Measurements from ENCODE around the gene NLRC5.

NLRC5 gene

DNA sequence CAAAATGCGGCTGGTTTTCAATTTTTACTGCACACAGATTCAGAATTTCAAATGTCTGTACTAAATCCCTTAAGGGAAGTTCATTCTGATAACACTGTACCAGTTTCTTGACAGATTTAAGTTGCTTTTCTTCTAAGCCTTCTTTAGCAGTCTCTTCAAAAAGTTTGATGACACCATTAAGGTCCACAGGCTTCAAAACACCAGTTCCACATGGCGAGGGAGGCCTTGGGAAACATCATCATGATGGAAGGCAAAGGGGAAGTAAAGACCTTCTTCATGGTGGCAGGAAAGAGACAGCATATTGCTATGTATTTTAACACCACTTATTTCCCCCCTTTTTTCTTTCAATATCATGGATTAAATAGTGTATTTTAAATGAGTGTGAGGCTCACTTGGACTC, 24.5 kb downstream of the NLRC5 start:
- no peak overlapping the region for H3K27ac ChIP-seq (ENCODE audit: extremely low read depth, low read depth, low read length)
- H3K36me3 ChIP-seq (ENCODE audit: control insufficient read depth in 2 of 2, insufficient read depth in 1 of 2, low read length in 2 of 2), result peaks cover 0 to 3% of the 10 kb centered on the region in 2 experiments; a peak in 1 of 3 replicates
- H3K4me1 ChIP-seq (ENCODE audit: control insufficient read depth, insufficient read depth, low read length), result no peaks in the 10 kb centered on the region
- TF ChIP-seq, protein P1, sequence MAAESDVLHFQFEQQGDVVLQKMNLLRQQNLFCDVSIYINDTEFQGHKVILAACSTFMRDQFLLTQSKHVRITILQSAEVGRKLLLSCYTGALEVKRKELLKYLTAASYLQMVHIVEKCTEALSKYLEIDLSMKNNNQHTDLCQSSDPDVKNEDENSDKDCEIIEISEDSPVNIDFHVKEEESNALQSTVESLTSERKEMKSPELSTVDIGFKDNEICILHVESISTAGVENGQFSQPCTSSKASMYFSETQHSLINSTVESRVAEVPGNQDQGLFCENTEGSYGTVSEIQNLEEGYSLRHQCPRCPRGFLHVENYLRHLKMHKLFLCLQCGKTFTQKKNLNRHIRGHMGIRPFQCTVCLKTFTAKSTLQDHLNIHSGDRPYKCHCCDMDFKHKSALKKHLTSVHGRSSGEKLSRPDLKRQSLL (tag by site-specific recombination; IDR thresholded peaks at IDR 0.05), result no peak
- TF ChIP-seq ZNF654 (tag by site-specific recombination; IDR thresholded peaks at IDR 0.05; ENCODE audit: low read depth) (no peak), ZNF423 (tag by site-specific recombination; IDR thresholded peaks at IDR 0.05) (no peak), YY2 (tag by site-specific recombination; IDR thresholded peaks at IDR 0.05) (no peak), ZSCAN23 (tag by site-specific recombination; IDR thresholded peaks at IDR 0.05) (no peak), PRDM1 (tag by site-specific recombination; IDR thresholded peaks at IDR 0.05) (no peak), ZNF48 (tag by site-specific recombination; IDR thresholded peaks at IDR 0.05) (no peak), ZBTB20 (tag by site-specific recombination; IDR thresholded peaks at IDR 0.05) (no peak), ZNF311 (tag by site-specific recombination; IDR thresholded peaks at IDR 0.05; ENCODE audit: borderline replicate concordance) (no peak), ZNF404 (tag by site-specific recombination; IDR thresholded peaks at IDR 0.05) (no peak), ZEB2 (tag by site-specific recombination; IDR thresholded peaks at IDR 0.05) (no peak), ZNF830 (tag by site-specific recombination; IDR thresholded peaks at IDR 0.05; ENCODE audit: low read depth) (no peak), ZFP69B (tag by site-specific recombination; IDR thresholded peaks at IDR 0.05) (no peak), KLF7 (tag by site-specific recombination; IDR thresholded peaks at IDR 0.05; ENCODE audit: borderline replicate concordance) (no peak)
- ChIA-PET CTCF (no interaction called here), POLR2A (no interaction called here)
- H3K4me3 ChIP-seq (ENCODE audit: low read depth, low read length), result no peak overlapping the region
- H3K9me3 ChIP-seq (ENCODE audit: control insufficient read depth, insufficient read depth, low read depth, low read length), result no peaks in the 10 kb centered on the region

DNA sequence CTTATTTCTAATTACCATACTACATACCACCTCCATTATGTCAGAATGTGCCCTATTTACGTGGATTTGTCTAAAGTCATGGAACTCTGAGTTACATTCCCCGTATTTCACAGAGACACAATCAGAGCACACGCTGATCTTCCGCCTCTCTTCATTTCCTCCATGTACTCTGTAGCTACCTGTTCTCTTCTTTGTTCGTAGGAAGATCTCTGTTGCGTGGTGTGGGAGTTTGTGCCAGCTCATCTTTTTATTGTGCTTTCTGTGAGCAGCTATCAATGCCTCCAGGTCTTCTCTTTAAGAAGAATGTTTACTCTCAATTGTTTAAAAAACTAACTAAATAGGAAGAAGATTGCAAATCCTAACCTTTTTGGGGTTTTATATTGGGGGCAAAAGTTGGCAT, 26.9 kb downstream of the NLRC5 start:
- Histone ChIP-seq H3K36me3 (ENCODE audit: control insufficient read depth in 2 of 2, insufficient read depth in 1 of 2, low read length in 2 of 2) (peaks cover 0 to 7% of the 10 kb centered on the region in 2 experiments; a peak in 1 of 3 replicates), H3K4me1 (ENCODE audit: control insufficient read depth, insufficient read depth, low read length) (no peaks in the 10 kb centered on the region), H3K4me3 (ENCODE audit: low read depth, low read length) (no peak overlapping the region), H3K9me3 (ENCODE audit: control insufficient read depth, insufficient read depth, low read depth, low read length) (no peaks in the 10 kb centered on the region), H3K27ac (ENCODE audit: extremely low read depth, low read depth, low read length) (no peak overlapping the region)
- ChIA-PET POLR2A (no interaction called here), CTCF (no interaction called here)
- no peak for TF ChIP-seq ZNF37A (tag by site-specific recombination; IDR thresholded peaks at IDR 0.05)

DNA sequence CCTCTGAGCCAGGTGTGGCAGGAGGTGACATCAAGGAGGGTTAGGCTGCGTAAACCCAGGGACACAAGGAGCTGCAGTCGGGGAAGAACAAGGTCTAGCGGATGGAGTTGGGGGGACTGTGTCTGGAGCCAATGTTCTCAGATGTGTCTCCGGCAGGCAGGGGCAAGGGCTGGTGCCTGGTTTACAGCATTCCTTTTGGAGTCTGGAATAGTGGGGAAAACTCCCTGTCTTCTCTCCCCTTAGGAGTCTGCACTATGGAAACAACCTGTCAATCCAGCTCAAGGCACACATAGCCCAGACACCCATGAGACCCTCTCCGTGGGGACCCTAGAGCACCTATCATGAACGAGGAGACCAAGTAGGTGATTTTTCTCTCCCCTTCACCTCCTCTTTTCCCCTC, 27.5 kb downstream of the NLRC5 start:
- TF ChIP-seq ZFP3 (tag by site-specific recombination; IDR thresholded peaks at IDR 0.05; ENCODE audit: low read depth), result no peak
- TF ChIP-seq ZNF24 (tag by site-specific recombination; IDR thresholded peaks at IDR 0.05), result no peak
- TF ChIP-seq ZNF221 (tag by site-specific recombination; IDR thresholded peaks at IDR 0.05; ENCODE audit: borderline replicate concordance), result no peak
- H3K36me3 ChIP-seq (ENCODE audit: control insufficient read depth in 2 of 2, insufficient read depth in 1 of 2, low read length in 2 of 2), result peaks cover 0 to 9% of the 10 kb centered on the region in 2 experiments; a peak in 1 of 3 replicates
- H3K4me3 ChIP-seq (ENCODE audit: low read depth, low read length), result no peak overlapping the region
- no peak overlapping the region for H3K27ac ChIP-seq (ENCODE audit: extremely low read depth, low read depth, low read length)
- no peaks in the 10 kb centered on the region for H3K4me1 ChIP-seq (ENCODE audit: control insufficient read depth, insufficient read depth, low read length)
- ChIA-PET POLR2A (no interaction called here), CTCF (no interaction called here)
- no peaks in the 10 kb centered on the region for H3K9me3 ChIP-seq (ENCODE audit: control insufficient read depth, insufficient read depth, low read depth, low read length)

DNA sequence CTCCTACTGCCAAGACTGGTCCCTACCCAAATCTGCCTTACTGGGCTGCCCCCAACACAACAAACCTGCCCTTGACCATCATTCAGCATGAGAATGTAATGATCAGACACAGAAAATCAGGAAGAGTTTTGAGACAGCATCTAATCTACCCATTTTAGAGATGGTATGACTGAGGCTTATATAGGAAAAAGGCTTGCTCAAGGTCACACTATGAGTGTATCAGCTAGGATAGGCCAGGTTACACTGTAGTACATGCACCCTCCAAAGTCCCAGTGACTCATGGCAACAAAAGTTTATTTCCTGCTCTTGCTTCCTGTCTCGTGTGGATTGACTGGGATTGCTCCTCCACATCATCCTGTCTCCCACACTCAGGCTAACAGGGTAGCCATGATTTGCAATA, 27.9 kb downstream of the NLRC5 start:
- Histone ChIP-seq H3K27ac (ENCODE audit: extremely low read depth, low read depth, low read length) (no peak overlapping the region), H3K4me3 (ENCODE audit: low read depth, low read length) (no peak overlapping the region), H3K36me3 (ENCODE audit: control insufficient read depth in 2 of 2, insufficient read depth in 1 of 2, low read length in 2 of 2) (peaks cover 0 to 12% of the 10 kb centered on the region in 2 experiments; a peak in 1 of 3 replicates), H3K9me3 (ENCODE audit: control insufficient read depth, insufficient read depth, low read depth, low read length) (no peaks in the 10 kb centered on the region), H3K4me1 (ENCODE audit: control insufficient read depth, insufficient read depth, low read length) (no peaks in the 10 kb centered on the region)
- CTCF ChIA-PET, result no interaction called here
- POLR2A ChIA-PET, result no interaction called here
- TF ChIP-seq ZNF514 (tag by site-specific recombination; IDR thresholded peaks at IDR 0.05) (no peak), GLIS1 (tag by site-specific recombination; IDR thresholded peaks at IDR 0.05) (no peak), ZNF174 (tag by site-specific recombination; IDR thresholded peaks at IDR 0.05) (no peak), ZNF510 (tag by site-specific recombination; IDR thresholded peaks at IDR 0.05; ENCODE audit: insufficient replicate concordance) (no peak), MYNN (tag by site-specific recombination; IDR thresholded peaks at IDR 0.05; ENCODE audit: borderline replicate concordance) (no peak), ZNF561 (tag by site-specific recombination; IDR thresholded peaks at IDR 0.05; ENCODE audit: borderline replicate concordance) (no peak), ZNF157 (tag by site-specific recombination; IDR thresholded peaks at IDR 0.05) (no peak)
- TF ChIP-seq, protein P2, sequence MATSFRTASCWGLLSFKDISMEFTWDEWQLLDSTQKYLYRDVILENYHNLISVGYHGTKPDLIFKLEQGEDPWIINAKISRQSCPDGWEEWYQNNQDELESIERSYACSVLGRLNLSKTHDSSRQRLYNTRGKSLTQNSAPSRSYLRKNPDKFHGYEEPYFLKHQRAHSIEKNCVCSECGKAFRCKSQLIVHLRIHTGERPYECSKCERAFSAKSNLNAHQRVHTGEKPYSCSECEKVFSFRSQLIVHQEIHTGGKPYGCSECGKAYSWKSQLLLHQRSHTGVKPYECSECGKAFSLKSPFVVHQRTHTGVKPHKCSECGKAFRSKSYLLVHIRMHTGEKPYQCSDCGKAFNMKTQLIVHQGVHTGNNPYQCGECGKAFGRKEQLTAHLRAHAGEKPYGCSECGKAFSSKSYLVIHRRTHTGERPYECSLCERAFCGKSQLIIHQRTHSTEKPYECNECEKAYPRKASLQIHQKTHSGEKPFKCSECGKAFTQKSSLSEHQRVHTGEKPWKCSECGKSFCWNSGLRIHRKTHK (tag by site-specific recombination; IDR thresholded peaks at IDR 0.05), result no peak
- TF ChIP-seq, protein P3, sequence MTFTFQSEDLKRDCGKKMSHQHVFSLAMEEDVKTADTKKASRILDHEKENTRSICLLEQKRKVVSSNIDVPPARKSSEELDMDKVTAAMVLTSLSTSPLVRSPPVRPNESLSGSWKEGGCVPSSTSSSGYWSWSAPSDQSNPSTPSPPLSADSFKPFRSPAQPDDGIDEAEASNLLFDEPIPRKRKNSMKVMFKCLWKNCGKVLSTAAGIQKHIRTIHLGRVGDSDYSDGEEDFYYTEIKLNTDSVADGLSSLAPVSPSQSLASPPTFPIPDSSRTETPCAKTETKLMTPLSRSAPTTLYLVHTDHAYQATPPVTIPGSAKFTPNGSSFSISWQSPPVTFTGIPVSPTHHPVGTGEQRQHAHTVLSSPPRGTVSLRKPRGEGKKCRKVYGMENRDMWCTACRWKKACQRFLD (tag by site-specific recombination; IDR thresholded peaks at IDR 0.05), result no peak
